ENCODE measurements around the gene PLCB1. TPM values are rescaled to one million over a fixed set of nuclear protein-coding genes. Genes with fewer than 3 reads are reported as not detected.

PLCB1 gene
- total RNA-seq, 1 donor from 2014 or later = 16.2 TPM

DNA sequence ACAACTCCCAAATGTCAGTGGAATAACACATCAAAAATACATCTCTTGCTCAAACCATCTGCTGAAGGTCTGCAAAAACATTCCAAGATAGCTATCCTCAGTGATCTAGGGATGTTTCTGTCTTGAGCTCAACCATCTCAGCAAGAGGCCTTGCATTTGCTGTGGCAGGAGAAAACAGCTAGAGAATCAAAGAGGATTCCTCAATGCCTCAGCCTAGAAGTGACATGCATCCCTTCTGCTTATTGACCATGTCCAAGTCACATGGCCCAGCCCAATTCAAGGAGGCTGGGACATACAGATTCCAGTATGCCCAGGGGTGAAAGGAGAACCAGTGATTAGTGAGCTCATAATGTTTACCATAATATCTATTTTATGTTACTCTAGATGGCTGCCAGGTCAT is 269.5 kb downstream of the PLCB1 start:
- Mint-ChIP-seq H3K4me3 (ENCODE audit: low read depth) (no peak overlapping the region), H3K27ac (no peak overlapping the region)

DNA sequence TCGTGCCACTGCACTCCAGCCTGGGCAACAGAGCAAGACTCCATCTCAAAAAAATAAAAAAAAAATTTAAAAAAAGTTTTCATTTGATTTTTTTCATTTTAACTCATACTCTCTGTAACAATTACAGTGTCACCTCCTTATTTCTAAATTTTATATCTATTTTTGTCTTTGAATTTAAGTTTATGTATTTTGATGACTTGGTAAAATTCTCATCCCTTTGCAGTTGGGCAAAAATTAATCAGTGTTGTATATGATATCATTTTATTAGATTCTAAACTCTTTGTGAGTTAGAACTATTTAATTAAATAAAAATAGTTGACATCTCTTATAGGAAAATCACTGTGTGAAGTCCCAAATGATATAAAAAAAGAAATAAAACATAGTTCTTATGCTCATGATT is 270.7 kb downstream of the PLCB1 start:
- H3K9me3 Mint-ChIP-seq (ENCODE audit: low read depth) = no peaks in the 10 kb centered on the region
- TF ChIP-seq, protein P1, sequence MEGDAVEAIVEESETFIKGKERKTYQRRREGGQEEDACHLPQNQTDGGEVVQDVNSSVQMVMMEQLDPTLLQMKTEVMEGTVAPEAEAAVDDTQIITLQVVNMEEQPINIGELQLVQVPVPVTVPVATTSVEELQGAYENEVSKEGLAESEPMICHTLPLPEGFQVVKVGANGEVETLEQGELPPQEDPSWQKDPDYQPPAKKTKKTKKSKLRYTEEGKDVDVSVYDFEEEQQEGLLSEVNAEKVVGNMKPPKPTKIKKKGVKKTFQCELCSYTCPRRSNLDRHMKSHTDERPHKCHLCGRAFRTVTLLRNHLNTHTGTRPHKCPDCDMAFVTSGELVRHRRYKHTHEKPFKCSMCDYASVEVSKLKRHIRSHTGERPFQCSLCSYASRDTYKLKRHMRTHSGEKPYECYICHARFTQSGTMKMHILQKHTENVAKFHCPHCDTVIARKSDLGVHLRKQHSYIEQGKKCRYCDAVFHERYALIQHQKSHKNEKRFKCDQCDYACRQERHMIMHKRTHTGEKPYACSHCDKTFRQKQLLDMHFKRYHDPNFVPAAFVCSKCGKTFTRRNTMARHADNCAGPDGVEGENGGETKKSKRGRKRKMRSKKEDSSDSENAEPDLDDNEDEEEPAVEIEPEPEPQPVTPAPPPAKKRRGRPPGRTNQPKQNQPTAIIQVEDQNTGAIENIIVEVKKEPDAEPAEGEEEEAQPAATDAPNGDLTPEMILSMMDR (IDR thresholded peaks at IDR 0.05; ENCODE audit: unreplicated experiment) = no peak
- H3K36me3 Mint-ChIP-seq (ENCODE audit: insufficient read depth) = no peaks in the 10 kb centered on the region
- no peaks in the 10 kb centered on the region for H3K27me3 Mint-ChIP-seq
- H3K27ac Mint-ChIP-seq = no peak overlapping the region
- DNase-seq (ENCODE audit: low spot score, unreplicated experiment) = no peak
- no peak overlapping the region for H3K4me3 Mint-ChIP-seq (ENCODE audit: low read depth)
- no peaks in the 10 kb centered on the region for H3K4me1 Mint-ChIP-seq (ENCODE audit: low read depth)

More for the DNA sequence above, 269.5 kb downstream of the PLCB1 start:
- H3K4me1 Mint-ChIP-seq (ENCODE audit: low read depth) = no peaks in the 10 kb centered on the region
- no peaks in the 10 kb centered on the region for H3K36me3 Mint-ChIP-seq (ENCODE audit: insufficient read depth)
- H3K9me3 Mint-ChIP-seq (ENCODE audit: low read depth) = no peaks in the 10 kb centered on the region
- DNase-seq (ENCODE audit: low spot score, unreplicated experiment) = no peak
- TF ChIP-seq, protein P1 (IDR thresholded peaks at IDR 0.05; ENCODE audit: unreplicated experiment) = no peak
- H3K27me3 Mint-ChIP-seq = no peaks in the 10 kb centered on the region

DNA sequence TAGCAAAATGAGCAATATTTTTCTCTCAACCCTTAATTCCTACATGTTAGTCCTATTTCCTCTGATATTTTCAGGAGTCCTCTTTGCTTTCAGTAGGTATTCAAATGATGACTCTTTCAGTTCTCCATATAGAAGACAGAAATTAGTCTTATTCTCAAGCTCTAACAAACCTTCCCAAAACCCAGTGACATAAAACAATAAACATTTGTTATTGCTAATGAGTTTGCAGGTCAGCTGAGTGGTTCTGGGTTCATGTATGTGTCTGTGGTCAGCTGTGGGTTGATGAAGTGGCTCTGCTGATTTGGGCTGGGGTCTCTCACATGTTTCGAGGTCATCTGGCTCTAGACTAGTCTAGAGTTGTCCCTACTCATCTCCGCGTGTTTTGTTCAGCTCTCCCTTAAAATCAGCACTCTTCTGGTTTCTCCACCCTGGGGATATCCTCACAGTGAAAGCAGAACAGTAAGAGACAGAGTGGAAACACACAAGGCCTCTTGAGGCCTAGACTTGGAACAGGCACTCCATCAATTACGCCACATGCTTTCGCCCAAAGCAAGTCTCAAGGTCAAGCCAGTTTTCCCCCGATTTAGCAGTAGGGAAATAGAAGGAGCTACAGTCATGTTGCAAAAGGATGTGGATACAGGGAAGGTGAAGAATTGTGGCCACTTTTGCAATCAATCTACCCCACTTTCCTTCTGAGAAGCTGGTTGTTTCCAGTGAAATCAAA is 273.0 kb downstream of the PLCB1 start:
- TF ChIP-seq, protein P1 (IDR thresholded peaks at IDR 0.05; ENCODE audit: unreplicated experiment) = no peak
- Mint-ChIP-seq H3K27me3 (no peaks in the 10 kb centered on the region), H3K9me3 (ENCODE audit: low read depth) (no peaks in the 10 kb centered on the region), H3K27ac (no peak overlapping the region), H3K36me3 (ENCODE audit: insufficient read depth) (no peaks in the 10 kb centered on the region), H3K4me1 (ENCODE audit: low read depth) (no peaks in the 10 kb centered on the region), H3K4me3 (ENCODE audit: low read depth) (no peak overlapping the region)
- no peak for DNase-seq (ENCODE audit: low spot score, unreplicated experiment)

DNA sequence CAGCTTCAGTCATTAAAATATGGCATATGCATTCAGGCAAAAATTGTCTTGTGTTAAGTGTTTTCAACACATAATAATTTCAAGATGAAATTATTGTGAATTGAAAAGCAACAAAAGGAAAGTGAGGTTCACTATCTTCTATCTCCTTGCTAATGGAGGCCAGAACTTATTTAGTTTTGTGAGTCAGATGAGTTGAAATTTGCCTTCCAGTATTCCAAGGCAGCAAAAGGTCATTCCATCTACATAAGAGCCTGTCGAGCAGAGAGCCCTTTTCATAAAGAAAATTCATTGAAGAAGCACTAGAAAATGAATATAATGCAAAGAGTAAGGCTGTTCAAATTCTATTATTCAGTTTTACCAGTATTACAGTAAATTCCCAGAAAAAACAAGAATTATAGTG is 274.3 kb downstream of the PLCB1 start:
- H3K9me3 Mint-ChIP-seq (ENCODE audit: low read depth) = no peaks in the 10 kb centered on the region
- no peak overlapping the region for H3K4me3 Mint-ChIP-seq (ENCODE audit: low read depth)
- TF ChIP-seq, protein P1 (IDR thresholded peaks at IDR 0.05; ENCODE audit: unreplicated experiment) = no peak
- H3K27me3 Mint-ChIP-seq = no peaks in the 10 kb centered on the region
- DNase-seq (ENCODE audit: low spot score, unreplicated experiment) = no peak
- no peaks in the 10 kb centered on the region for H3K36me3 Mint-ChIP-seq (ENCODE audit: insufficient read depth)
- H3K4me1 Mint-ChIP-seq (ENCODE audit: low read depth) = no peaks in the 10 kb centered on the region
- no peak overlapping the region for H3K27ac Mint-ChIP-seq

DNA sequence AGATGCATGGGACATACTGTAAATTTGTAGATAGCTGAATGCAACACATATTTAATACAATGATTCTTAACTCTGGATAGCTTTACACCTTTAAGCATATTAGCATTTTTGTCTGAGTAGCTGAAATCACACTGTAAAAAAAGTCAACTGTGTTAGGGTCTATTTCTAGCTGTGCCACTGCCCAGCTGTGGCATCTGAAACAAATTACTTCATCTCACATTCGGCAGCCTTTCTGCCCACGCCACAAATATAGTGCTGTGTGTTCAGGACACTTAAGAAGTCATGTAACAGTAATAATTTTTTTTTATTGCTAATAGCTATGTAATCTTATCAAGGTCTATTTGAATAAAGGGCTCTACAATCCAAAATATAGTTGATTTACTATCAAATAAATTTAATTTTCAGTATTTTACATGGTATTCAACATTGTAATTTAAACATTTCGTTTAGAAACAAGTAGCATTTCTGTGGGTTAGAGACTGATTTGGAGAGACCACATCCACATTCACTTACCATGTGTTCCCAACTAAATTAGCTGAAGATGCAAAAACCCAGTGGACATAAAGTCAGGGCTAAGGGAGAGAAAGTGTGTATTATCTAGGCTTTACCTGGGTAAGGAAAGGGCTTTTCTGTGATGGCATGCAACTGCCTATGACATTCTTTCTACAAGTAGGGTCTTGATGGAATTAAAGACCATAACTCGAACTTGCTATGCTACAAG is 276.7 kb downstream of the PLCB1 start:
- H3K4me3 Mint-ChIP-seq (ENCODE audit: low read depth) = no peak overlapping the region
- H3K27ac Mint-ChIP-seq = no peak overlapping the region
- no peaks in the 10 kb centered on the region for H3K36me3 Mint-ChIP-seq (ENCODE audit: insufficient read depth)
- TF ChIP-seq, protein P1 (IDR thresholded peaks at IDR 0.05; ENCODE audit: unreplicated experiment) = no peak
- no peaks in the 10 kb centered on the region for H3K4me1 Mint-ChIP-seq (ENCODE audit: low read depth)
- H3K27me3 Mint-ChIP-seq = no peaks in the 10 kb centered on the region
- no peaks in the 10 kb centered on the region for H3K9me3 Mint-ChIP-seq (ENCODE audit: low read depth)
- DNase-seq (ENCODE audit: low spot score, unreplicated experiment) = no peak

All from progenitor cell of endocrine pancreas (in vitro differentiated cells).